LNCAP (cell line): ENCODE results near the gene CLCN7.

ENCODE experiments used
- TF ChIP-seq, protein P1 (sequence below): fragments of 450-650 bp; IDR thresholded peaks from 2 replicates; pipeline ENCODE4 v1.5.1; 2017; ENCODE audit warnings: mild to moderate bottlenecking

CLCN7 gene

DNA sequence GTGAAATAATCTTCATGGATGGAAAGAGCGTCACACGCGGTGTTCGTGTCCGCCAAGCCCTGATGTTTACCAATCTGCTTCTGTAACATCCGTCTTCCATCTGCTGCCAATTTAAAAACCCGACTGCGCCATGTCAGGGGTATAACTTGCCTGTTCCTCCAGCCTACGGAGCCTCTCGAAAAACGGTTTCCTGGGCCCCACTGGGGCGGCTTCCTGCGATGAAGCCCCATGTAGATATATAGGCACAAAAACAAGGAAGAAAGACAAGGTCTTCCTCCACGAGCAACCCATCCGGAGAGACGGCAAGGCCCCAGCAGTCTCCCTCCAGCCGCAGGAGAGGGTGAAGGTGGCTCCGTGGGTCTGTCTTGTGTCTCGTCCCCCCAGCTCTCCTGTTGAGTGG, 13.8 kb upstream of the CLCN7 start, which contains the start of gene PTX4:
PTX4 (minus strand) TSS at position 326 of the 400 bp plus-strand sequence; CDS start at position 291, 35 bp downstream.
- TF ChIP-seq, protein P1, sequence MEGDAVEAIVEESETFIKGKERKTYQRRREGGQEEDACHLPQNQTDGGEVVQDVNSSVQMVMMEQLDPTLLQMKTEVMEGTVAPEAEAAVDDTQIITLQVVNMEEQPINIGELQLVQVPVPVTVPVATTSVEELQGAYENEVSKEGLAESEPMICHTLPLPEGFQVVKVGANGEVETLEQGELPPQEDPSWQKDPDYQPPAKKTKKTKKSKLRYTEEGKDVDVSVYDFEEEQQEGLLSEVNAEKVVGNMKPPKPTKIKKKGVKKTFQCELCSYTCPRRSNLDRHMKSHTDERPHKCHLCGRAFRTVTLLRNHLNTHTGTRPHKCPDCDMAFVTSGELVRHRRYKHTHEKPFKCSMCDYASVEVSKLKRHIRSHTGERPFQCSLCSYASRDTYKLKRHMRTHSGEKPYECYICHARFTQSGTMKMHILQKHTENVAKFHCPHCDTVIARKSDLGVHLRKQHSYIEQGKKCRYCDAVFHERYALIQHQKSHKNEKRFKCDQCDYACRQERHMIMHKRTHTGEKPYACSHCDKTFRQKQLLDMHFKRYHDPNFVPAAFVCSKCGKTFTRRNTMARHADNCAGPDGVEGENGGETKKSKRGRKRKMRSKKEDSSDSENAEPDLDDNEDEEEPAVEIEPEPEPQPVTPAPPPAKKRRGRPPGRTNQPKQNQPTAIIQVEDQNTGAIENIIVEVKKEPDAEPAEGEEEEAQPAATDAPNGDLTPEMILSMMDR: no peak

GRCh38 chr16:1488054-1488601, 13.3 kb upstream of the CLCN7 start:
- TF ChIP-seq, protein P1: no peak

DNA sequence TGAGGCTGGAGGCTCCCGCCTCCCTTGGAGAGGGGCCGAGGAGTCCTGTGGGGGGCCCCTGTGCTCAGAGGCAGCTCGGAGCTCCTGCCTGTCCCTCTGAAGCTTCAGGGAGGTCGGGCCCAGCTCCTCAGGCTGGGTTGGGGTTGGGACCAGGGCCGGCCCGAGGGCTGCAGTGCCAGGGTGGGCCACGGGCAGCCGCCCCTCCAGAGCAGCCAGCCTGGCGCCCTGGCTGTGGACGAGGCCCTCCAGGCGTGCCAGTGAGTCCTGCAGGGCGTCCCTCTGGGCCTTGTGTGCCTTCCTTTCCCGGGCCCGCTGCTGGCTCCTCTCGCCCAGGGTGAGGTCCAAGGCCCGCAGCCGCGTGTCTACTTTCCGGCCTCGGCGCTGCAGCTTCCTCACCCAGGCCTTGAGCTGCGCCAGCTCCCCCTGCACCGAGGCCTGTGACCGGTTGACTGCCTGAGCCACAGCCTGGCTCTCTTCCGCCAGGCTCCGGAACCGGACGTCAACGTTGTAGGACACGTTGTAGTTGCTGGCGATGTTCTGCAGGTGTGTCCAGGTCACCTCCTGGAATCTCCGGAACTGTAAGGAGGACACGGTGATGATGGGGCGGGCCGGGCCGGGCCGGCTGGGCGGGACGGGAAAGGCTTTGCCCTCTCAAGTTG, 12.7 kb upstream of the CLCN7 start:
- TF ChIP-seq, protein P1: no peak

- TF ChIP-seq, protein P1: no peak
Observed at GRCh38 chr16:1486551-1487390, 11.9 kb upstream of the CLCN7 start.

DNA sequence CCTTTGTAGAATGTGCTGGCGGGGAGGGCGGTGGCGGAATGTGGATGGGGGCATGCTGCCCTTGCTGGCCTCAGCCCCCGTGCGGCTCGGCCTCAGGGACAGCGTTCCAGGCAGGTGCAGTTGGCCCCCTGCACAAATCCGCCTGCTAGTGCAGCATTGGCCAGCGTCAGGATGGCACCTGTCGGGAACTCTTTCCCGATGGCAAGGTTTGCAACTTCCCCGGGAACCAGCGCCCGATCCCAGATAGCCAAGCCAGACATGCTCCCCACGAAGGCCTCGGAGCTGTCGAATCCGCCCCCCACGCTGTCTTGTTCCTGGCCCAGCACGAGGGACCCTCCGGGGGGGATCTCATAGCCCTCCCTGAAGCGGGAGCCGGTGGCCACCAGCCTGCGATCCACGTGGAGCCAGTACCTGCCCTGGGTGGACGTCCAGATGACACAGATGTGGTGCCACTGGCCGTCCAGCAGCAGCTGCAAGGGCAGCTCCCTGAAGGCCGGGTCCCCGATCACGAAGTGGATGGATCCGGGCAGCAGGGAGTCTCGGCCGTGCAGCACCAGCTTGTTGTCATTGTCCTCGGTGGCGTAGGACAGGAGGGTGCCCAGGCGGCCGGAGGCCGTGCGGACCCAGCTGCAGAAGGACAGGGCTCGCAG, 11.1 kb upstream of the CLCN7 start:
- TF ChIP-seq, protein P1: no peak

DNA sequence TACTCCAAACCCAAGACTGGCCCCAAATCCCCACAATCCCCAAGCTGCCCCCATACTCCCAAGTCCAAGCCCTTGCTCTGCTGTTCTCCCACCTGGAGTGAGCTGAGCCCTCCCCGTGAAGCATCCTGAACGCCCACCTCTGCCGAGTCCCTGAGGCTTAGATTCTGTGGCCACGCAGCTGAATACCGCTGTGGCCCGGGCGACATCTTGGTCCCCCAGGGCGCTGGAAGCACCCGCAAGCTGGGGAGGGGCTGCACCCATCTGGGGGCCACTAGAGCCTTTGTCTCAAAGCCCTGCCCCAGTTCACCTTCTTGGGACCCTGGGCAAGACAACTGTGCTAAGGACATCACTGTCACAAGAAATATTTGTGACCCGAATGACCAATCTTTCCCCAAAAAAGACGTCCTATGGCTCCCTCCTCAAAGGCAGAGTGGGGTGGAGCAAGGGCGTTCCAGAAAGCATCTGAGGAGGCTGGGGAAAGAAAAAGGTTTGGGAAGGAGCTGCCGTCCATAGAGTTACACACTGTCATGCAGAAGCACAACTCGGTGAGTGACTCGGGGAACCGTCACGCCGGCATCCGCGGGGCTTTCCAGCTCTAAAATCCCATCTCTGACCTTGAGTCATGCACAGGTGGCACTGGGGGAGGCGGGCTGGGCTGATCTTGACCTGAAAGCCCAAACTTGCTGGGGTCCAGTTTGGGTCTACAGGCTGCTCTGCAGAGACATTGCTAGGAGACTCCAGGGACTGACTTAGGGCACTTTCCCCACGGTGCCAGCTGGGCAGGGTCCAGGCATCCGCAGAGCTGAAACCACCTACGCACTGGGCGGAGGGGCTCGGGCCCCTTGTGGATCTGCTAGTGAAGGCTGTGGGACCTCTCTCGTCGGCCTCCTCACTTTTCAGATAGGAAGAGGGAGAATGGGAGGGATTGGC, 7.3 kb upstream of the CLCN7 start:
- TF ChIP-seq, protein P1: no peak
